Measurements from ENCODE around the gene NUP133.

DNA sequence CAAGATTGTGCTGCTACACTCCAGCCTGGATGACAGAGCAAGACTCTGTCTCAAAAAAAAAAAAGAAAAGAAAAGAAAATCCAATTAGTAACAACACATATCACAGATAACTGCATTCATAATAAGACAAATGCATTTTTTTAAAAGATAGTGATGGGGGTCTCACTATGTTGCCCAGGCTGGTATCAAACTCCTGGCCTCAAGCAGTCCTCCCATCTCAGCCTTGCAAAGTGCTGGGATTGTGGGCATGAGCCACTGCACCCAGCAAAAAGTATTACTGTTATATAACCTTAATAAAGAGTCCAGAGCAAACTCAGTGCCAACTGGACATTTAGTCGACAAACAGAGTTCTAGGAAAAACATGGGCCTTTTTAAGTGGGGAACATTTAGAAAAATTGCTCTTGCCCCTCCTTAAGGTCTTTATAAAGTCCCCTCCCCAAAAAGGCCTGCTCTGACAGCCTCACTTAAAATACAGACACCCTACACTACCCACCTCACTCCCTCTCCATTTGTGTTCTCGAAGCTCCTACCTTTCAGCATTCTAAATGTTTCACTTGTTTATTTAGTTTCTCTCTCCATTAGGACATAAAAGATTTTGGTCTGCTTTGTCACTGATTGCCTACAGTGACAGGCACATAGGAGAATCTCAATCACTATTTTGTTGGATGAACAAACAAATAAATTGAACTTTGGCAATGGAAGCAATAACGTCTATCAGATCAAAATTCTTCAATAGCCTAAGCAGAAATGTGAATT lies 42.8 kb upstream of the NUP133 start:
- TF ChIP-seq RAD21 (IDR thresholded peaks at IDR 0.05) (no peak), HNF4A (conservative IDR thresholded peaks at IDR 0.05) (peak in 1 of 2 donors; percentile 36), RXRA (IDR thresholded peaks at IDR 0.05) (no peak)
- TF ChIP-seq, protein P1, sequence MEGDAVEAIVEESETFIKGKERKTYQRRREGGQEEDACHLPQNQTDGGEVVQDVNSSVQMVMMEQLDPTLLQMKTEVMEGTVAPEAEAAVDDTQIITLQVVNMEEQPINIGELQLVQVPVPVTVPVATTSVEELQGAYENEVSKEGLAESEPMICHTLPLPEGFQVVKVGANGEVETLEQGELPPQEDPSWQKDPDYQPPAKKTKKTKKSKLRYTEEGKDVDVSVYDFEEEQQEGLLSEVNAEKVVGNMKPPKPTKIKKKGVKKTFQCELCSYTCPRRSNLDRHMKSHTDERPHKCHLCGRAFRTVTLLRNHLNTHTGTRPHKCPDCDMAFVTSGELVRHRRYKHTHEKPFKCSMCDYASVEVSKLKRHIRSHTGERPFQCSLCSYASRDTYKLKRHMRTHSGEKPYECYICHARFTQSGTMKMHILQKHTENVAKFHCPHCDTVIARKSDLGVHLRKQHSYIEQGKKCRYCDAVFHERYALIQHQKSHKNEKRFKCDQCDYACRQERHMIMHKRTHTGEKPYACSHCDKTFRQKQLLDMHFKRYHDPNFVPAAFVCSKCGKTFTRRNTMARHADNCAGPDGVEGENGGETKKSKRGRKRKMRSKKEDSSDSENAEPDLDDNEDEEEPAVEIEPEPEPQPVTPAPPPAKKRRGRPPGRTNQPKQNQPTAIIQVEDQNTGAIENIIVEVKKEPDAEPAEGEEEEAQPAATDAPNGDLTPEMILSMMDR (IDR thresholded peaks at IDR 0.05; ENCODE audit: low read depth, low read length, missing input control) = no peak

Data from liver (tissue), 3 donors.